Mesenchymal stem cell (in vitro differentiated cells and primary cell): ENCODE data around the gene SIK3. TPM values are rescaled to one million over a fixed set of nuclear protein-coding genes. Genes with fewer than 3 reads are reported as not detected.

Experiments
- DNase-seq: peaks from one replicate; pipeline ENCODE4 v3.0.0-alpha.2; 2013
- H2AFZ ChIP-seq: one replicate; pipeline ENCODE4 v1.6.1; 2013; ENCODE audit warnings: low read depth, mild to moderate bottlenecking, control low read depth, inconsistent platforms, low read length, moderate library complexity
- H2AK5ac ChIP-seq: 2 replicates; pipeline ENCODE4 v1.6.1; 2013; ENCODE audit warnings: low read length, moderate library complexity, mild to moderate bottlenecking, inconsistent platforms; ENCODE audit not compliant: severe bottlenecking
- H2BK120ac ChIP-seq: one replicate; pipeline ENCODE4 v1.6.1; 2013; ENCODE audit warnings: low read depth, mild to moderate bottlenecking, inconsistent platforms, low read length, moderate library complexity
- H2BK12ac ChIP-seq, 2 experiments: one replicate each; pipeline ENCODE4 v1.6.1; 2013; ENCODE audit warnings: inconsistent platforms in 2 of 2, low read length in 2 of 2, mild to moderate bottlenecking in 2 of 2, moderate library complexity in 2 of 2, control low read depth in 1 of 2
- H2BK15ac ChIP-seq: one replicate; pipeline ENCODE4 v1.6.1; 2013; ENCODE audit warnings: mild to moderate bottlenecking, low read depth, inconsistent platforms; ENCODE audit not compliant: poor library complexity, severe bottlenecking
- H2BK5ac ChIP-seq: 2 replicates; pipeline ENCODE4 v1.6.1; 2013; ENCODE audit warnings: low read depth, mild to moderate bottlenecking, low read length, control low read depth, inconsistent platforms; ENCODE audit not compliant: poor library complexity, severe bottlenecking
- H3K14ac ChIP-seq, 2 experiments: one replicate each; pipeline ENCODE4 v1.6.1; 2013; ENCODE audit warnings: inconsistent platforms in 2 of 2, low read length in 2 of 2, control low read depth in 1 of 2, mild to moderate bottlenecking in 1 of 2, moderate library complexity in 1 of 2
- H3K18ac ChIP-seq, 2 experiments: one replicate each; pipeline ENCODE4 v1.6.1; 2013; ENCODE audit warnings: inconsistent platforms in 2 of 2, low read length in 2 of 2, control low read depth in 1 of 2, low read depth in 1 of 2, mild to moderate bottlenecking in 1 of 2
- H3K23ac ChIP-seq, 2 experiments: one replicate each; pipeline ENCODE4 v1.6.1; 2013; ENCODE audit warnings: inconsistent platforms in 2 of 2, low read length in 2 of 2, mild to moderate bottlenecking in 2 of 2, moderate library complexity in 2 of 2, control low read depth in 1 of 2
- H3K27ac ChIP-seq: 2 replicates; pipeline ENCODE4 v1.5.1; 2013; ENCODE audit warnings: mild to moderate bottlenecking, moderate library complexity, low read length, control low read depth, inconsistent platforms; ENCODE audit not compliant: poor library complexity, severe bottlenecking
- H3K27me3 ChIP-seq, 2 experiments: 2 replicates each; pipeline versions ENCODE4 v1.6.1 to v1.7.0; 2013; ENCODE audit warnings: low read length in 2 of 2, mild to moderate bottlenecking in 2 of 2, moderate library complexity in 2 of 2, control low read depth in 1 of 2, inconsistent platforms in 1 of 2; ENCODE audit not compliant: control insufficient read depth in 1 of 2, insufficient read depth in 1 of 2
- H3K36me3 ChIP-seq, 2 experiments: 2 replicates each; pipeline versions ENCODE4 v1.6.1 to v1.7.0; 2013; ENCODE audit warnings: low read length in 2 of 2, control low read depth in 1 of 2, inconsistent platforms in 1 of 2, low read depth in 1 of 2, mild to moderate bottlenecking in 1 of 2; ENCODE audit not compliant: insufficient read depth in 2 of 2, control insufficient read depth in 1 of 2
- H3K4ac ChIP-seq, 2 experiments: one replicate each; pipeline ENCODE4 v1.6.1; 2013; ENCODE audit warnings: inconsistent platforms in 2 of 2, low read length in 2 of 2, mild to moderate bottlenecking in 2 of 2, moderate library complexity in 2 of 2, control low read depth in 1 of 2, low read depth in 1 of 2
- H3K4me1 ChIP-seq: 2 replicates; pipeline ENCODE4 v1.6.1; 2013; ENCODE audit warnings: low read depth, low read length, control low read depth; ENCODE audit not compliant: control insufficient read depth, insufficient read depth
- H3K4me2 ChIP-seq: 2 replicates; pipeline ENCODE4 v1.6.1; 2013; ENCODE audit warnings: low read length, mild to moderate bottlenecking, inconsistent platforms; ENCODE audit not compliant: poor library complexity, severe bottlenecking
- H3K4me3 ChIP-seq, 2 experiments: 2 replicates each; pipeline versions ENCODE4 v1.5.1 to v1.7.0; 2013; ENCODE audit warnings: low read length in 2 of 2, mild to moderate bottlenecking in 2 of 2, control low read depth in 1 of 2, low read depth in 1 of 2; ENCODE audit not compliant: insufficient read depth in 1 of 2
- H3K79me1 ChIP-seq: replicated peaks from 2 replicates; pipeline ENCODE4 v1.6.1; 2013; ENCODE audit warnings: mild to moderate bottlenecking, control low read depth, low read length, inconsistent platforms; ENCODE audit not compliant: poor library complexity, severe bottlenecking
- H3K9ac ChIP-seq: 2 replicates; pipeline ENCODE4 v1.7.0; 2013; ENCODE audit warnings: mild to moderate bottlenecking, low read length, moderate library complexity
- H3K9me3 ChIP-seq: 2 replicates; pipeline ENCODE4 v1.7.0; 2013; ENCODE audit warnings: mild to moderate bottlenecking, low read length; ENCODE audit not compliant: control insufficient read depth
- H4K8ac ChIP-seq: one replicate; pipeline ENCODE4 v1.6.1; 2013; ENCODE audit warnings: inconsistent platforms, mild to moderate bottlenecking, low read length, moderate library complexity
- H4K91ac ChIP-seq: one replicate; pipeline ENCODE4 v1.6.1; 2013; ENCODE audit warnings: mild to moderate bottlenecking, low read length, inconsistent platforms
- WGBS: methylation state at CpG from one replicate; pipeline ENCODE4 v1.1.7; 2013; ENCODE audit warnings: mixed read lengths; 5-methylcytosine and 5-hydroxymethylcytosine counted together
- small RNA-seq: library from polyadenylated mRNA; stranded (forward); fragments of <200 nt; extraction: miRNeasy Mini kit (QIAGEN cat#:217004); gene quantifications from one replicate; pipeline ENCODE3, GENCODE V24; 2013; ENCODE audit warnings: low read depth

The SIK3 gene

DNA sequence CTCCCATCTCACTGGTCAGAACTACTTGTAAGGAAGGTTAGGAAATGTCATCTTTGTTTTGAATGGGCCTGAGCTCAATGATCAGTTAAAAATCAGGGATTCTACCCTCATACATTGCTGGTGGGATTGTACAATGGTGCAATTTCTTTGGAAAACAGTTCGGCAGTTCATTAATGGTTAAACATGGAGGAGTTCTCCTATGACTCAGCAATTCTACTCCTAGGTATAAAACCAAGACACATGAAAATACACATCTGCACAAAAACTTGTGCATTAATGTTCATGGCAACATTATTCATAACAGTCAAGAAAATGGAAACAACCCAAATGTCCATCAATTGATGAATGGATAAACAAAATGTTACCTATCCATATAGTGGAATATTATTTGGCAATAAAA, 301.7 kb downstream of the SIK3 start:
- 100% methylated on average over 1 of the region's 1 CpG for WGBS
- Histone ChIP-seq H3K9ac (no peak overlapping the region), H2BK12ac (no peak overlapping the region), H2AK5ac (no peak overlapping the region), H3K23ac (no peak overlapping the region), H3K36me3 (no peaks in the 10 kb centered on the region), H2BK120ac (no peak overlapping the region), H3K4me2 (no peak overlapping the region), H3K14ac (no peak overlapping the region), H2BK15ac (no peak overlapping the region), H3K4me3 (no peak overlapping the region), H2AFZ (no peak overlapping the region), H3K4ac (no peak overlapping the region), H3K79me1 (no peaks in the 10 kb centered on the region), H2BK5ac (no peak overlapping the region), H3K18ac (no peak overlapping the region), H3K4me1 (peaks cover 2% of the 10 kb centered on the region), H3K9me3 (no peaks in the 10 kb centered on the region), H3K27me3 (no peaks in the 10 kb centered on the region), H4K8ac (no peak overlapping the region), H3K27ac (no peak overlapping the region), H4K91ac (no peak overlapping the region)
- DNase-seq: no peak

GRCh38 chr11:116794851-116795250, 303.4 kb downstream of the SIK3 start:
- Histone ChIP-seq H3K18ac (no peak overlapping the region), H3K23ac (no peak overlapping the region), H3K9ac (no peak overlapping the region), H3K27me3 (no peaks in the 10 kb centered on the region), H2AK5ac (no peak overlapping the region), H2BK120ac (no peak overlapping the region), H3K4ac (no peak overlapping the region), H4K91ac (no peak overlapping the region), H3K14ac (no peak overlapping the region), H2BK12ac (no peak overlapping the region), H2BK15ac (no peak overlapping the region), H2BK5ac (no peak overlapping the region), H4K8ac (no peak overlapping the region), H3K4me2 (no peak overlapping the region), H3K9me3 (no peaks in the 10 kb centered on the region), H2AFZ (no peak overlapping the region), H3K36me3 (no peaks in the 10 kb centered on the region), H3K4me1 (peaks cover 7% of the 10 kb centered on the region), H3K79me1 (no peaks in the 10 kb centered on the region), H3K4me3 (no peak overlapping the region), H3K27ac (no peak overlapping the region)
- WGBS: 78% methylated on average over 2 of the region's 2 CpGs
- no peak for DNase-seq

GRCh38 chr11:116793772-116794097, 304.5 kb downstream of the SIK3 start:
- Histone ChIP-seq H3K14ac (no peak overlapping the region), H3K18ac (no peak overlapping the region), H3K36me3 (no peaks in the 10 kb centered on the region), H3K79me1 (no peaks in the 10 kb centered on the region), H3K4me3 (no peak overlapping the region), H3K9me3 (no peaks in the 10 kb centered on the region), H3K4ac (no peak overlapping the region), H2BK5ac (no peak overlapping the region), H4K91ac (no peak overlapping the region), H2BK120ac (no peak overlapping the region), H3K23ac (no peak overlapping the region), H3K9ac (no peak overlapping the region), H2AK5ac (no peak overlapping the region), H3K27ac (no peak overlapping the region), H3K27me3 (no peaks in the 10 kb centered on the region), H3K4me1 (peaks cover 10% of the 10 kb centered on the region), H2BK12ac (no peak overlapping the region), H4K8ac (no peak overlapping the region), H2AFZ (no peak overlapping the region), H2BK15ac (no peak overlapping the region), H3K4me2 (no peak overlapping the region)
- DNase-seq: no peak
- no CpG with 5 or more reads among the region's 1 CpG for WGBS

Small RNA genes within 50 kb of the gene (small RNA-seq; reads per million reads assigned to genes)
- gene AP000936.3 (not detected), gene RNY4P6 (15.0 reads per million, percentile 84 among the genes with 10 or more reads in this experiment)
